ENCODE results near the gene MS4A6E.
"Not testable (repeated sequence)": the region's sequence is repeated elsewhere in the genome, so short reads cannot be mapped to it uniquely, and the experiment has no call there.

MS4A6E gene

GRCh38 chr11:60357771-60358170 is 30.7 kb downstream of the MS4A6E start:
- Histone ChIP-seq H3K9ac (ENCODE audit: low read depth in 1 of 2, low read length in 2 of 2) (no peak overlapping the region), H3K9me3 (ENCODE audit: control insufficient read depth in 1 of 2, low read length in 2 of 2) (peaks cover 4 to 20% of the 10 kb centered on the region in 2 donors), H3K27me3 (ENCODE audit: control insufficient read depth in 1 of 2, insufficient read depth in 2 of 2, low read length in 2 of 2) (no peaks in the 10 kb centered on the region), H3K36me3 (ENCODE audit: control insufficient read depth in 1 of 2, insufficient read depth in 2 of 2, low read length in 2 of 2) (no peaks in the 10 kb centered on the region), H3K4me3 (ENCODE audit: low read depth in 1 of 2, low read length in 2 of 2) (no peak overlapping the region), H3K27ac (ENCODE audit: low read depth, low read length) (no peak overlapping the region), H3K4me1 (ENCODE audit: control insufficient read depth in 1 of 2, insufficient read depth in 2 of 2, low read length in 2 of 2) (peaks cover 4% of the 10 kb centered on the region in 2 donors)

GRCh38 chr11:60360621-60361020 is 33.6 kb downstream of the MS4A6E start:
- Histone ChIP-seq H3K9ac (ENCODE audit: low read depth in 1 of 2, low read length in 2 of 2) (no peak overlapping the region), H3K27ac (ENCODE audit: low read depth, low read length) (no peak overlapping the region), H3K36me3 (ENCODE audit: control insufficient read depth in 1 of 2, insufficient read depth in 2 of 2, low read length in 2 of 2) (no peaks in the 10 kb centered on the region), H3K9me3 (ENCODE audit: control insufficient read depth in 1 of 2, low read length in 2 of 2) (peaks cover 4 to 14% of the 10 kb centered on the region in 2 donors), H3K4me3 (ENCODE audit: low read depth in 1 of 2, low read length in 2 of 2) (no peak overlapping the region), H3K27me3 (ENCODE audit: control insufficient read depth in 1 of 2, insufficient read depth in 2 of 2, low read length in 2 of 2) (no peaks in the 10 kb centered on the region), H3K4me1 (ENCODE audit: control insufficient read depth in 1 of 2, insufficient read depth in 2 of 2, low read length in 2 of 2) (no peaks in the 10 kb centered on the region)

GRCh38 chr11:60362241-60362640 is 35.2 kb downstream of the MS4A6E start:
- Histone ChIP-seq H3K4me3 (ENCODE audit: low read depth in 1 of 2, low read length in 2 of 2) (no peak overlapping the region), H3K9me3 (ENCODE audit: control insufficient read depth in 1 of 2, low read length in 2 of 2) (peaks cover 4 to 14% of the 10 kb centered on the region in 2 donors), H3K36me3 (ENCODE audit: control insufficient read depth in 1 of 2, insufficient read depth in 2 of 2, low read length in 2 of 2) (no peaks in the 10 kb centered on the region), H3K9ac (ENCODE audit: low read depth in 1 of 2, low read length in 2 of 2) (no peak overlapping the region), H3K4me1 (ENCODE audit: control insufficient read depth in 1 of 2, insufficient read depth in 2 of 2, low read length in 2 of 2) (no peaks in the 10 kb centered on the region), H3K27me3 (ENCODE audit: control insufficient read depth in 1 of 2, insufficient read depth in 2 of 2, low read length in 2 of 2) (no peaks in the 10 kb centered on the region), H3K27ac (ENCODE audit: low read depth, low read length) (no peak overlapping the region)

GRCh38 chr11:60363542-60364470 is 36.8 kb downstream of the MS4A6E start:
- no peak overlapping the region for H3K9ac ChIP-seq (ENCODE audit: low read depth in 1 of 2, low read length in 2 of 2)
- H3K4me1 ChIP-seq (ENCODE audit: control insufficient read depth in 1 of 2, insufficient read depth in 2 of 2, low read length in 2 of 2), result no peaks in the 10 kb centered on the region
- no peaks in the 10 kb centered on the region for H3K27me3 ChIP-seq (ENCODE audit: control insufficient read depth in 1 of 2, insufficient read depth in 2 of 2, low read length in 2 of 2)
- peaks cover 4 to 14% of the 10 kb centered on the region in 2 donors for H3K9me3 ChIP-seq (ENCODE audit: control insufficient read depth in 1 of 2, low read length in 2 of 2)
- H3K36me3 ChIP-seq (ENCODE audit: control insufficient read depth in 1 of 2, insufficient read depth in 2 of 2, low read length in 2 of 2), result no peaks in the 10 kb centered on the region
- no peak overlapping the region for H3K4me3 ChIP-seq (ENCODE audit: low read depth in 1 of 2, low read length in 2 of 2)
- no peak overlapping the region for H3K27ac ChIP-seq (ENCODE audit: low read depth, low read length)

GRCh38 chr11:60366262-60366904 is 39.3 kb downstream of the MS4A6E start:
- not testable (repeated sequence) for H3K9me3 ChIP-seq (ENCODE audit: control insufficient read depth in 1 of 2, low read length in 2 of 2); H3K27me3 ChIP-seq (ENCODE audit: control insufficient read depth in 1 of 2, insufficient read depth in 2 of 2, low read length in 2 of 2); H3K4me3 ChIP-seq (ENCODE audit: low read depth in 1 of 2, low read length in 2 of 2); H3K36me3 ChIP-seq (ENCODE audit: control insufficient read depth in 1 of 2, insufficient read depth in 2 of 2, low read length in 2 of 2); H3K27ac ChIP-seq (ENCODE audit: low read depth, low read length); H3K9ac ChIP-seq (ENCODE audit: low read depth in 1 of 2, low read length in 2 of 2)
- H3K4me1 ChIP-seq (ENCODE audit: control insufficient read depth in 1 of 2, insufficient read depth in 2 of 2, low read length in 2 of 2), result peaks cover 5 to 11% of the 10 kb centered on the region in 2 donors

GRCh38 chr11:60367009-60367408 is 40.0 kb downstream of the MS4A6E start:
- no peaks in the 10 kb centered on the region for H3K36me3 ChIP-seq (ENCODE audit: control insufficient read depth in 1 of 2, insufficient read depth in 2 of 2, low read length in 2 of 2)
- H3K4me1 ChIP-seq (ENCODE audit: control insufficient read depth in 1 of 2, insufficient read depth in 2 of 2, low read length in 2 of 2), result peaks cover 5 to 11% of the 10 kb centered on the region in 2 donors
- no peak overlapping the region for H3K27ac ChIP-seq (ENCODE audit: low read depth, low read length)
- H3K27me3 ChIP-seq (ENCODE audit: control insufficient read depth in 1 of 2, insufficient read depth in 2 of 2, low read length in 2 of 2), result no peaks in the 10 kb centered on the region
- H3K9me3 ChIP-seq (ENCODE audit: control insufficient read depth in 1 of 2, low read length in 2 of 2), result no peaks in the 10 kb centered on the region
- H3K9ac ChIP-seq (ENCODE audit: low read depth in 1 of 2, low read length in 2 of 2), result no peak overlapping the region
- H3K4me3 ChIP-seq (ENCODE audit: low read depth in 1 of 2, low read length in 2 of 2), result no peak overlapping the region

- no peak overlapping the region for H3K4me3 ChIP-seq (ENCODE audit: low read depth in 1 of 2, low read length in 2 of 2)
- H3K9ac ChIP-seq (ENCODE audit: low read depth in 1 of 2, low read length in 2 of 2), result no peak overlapping the region
- H3K9me3 ChIP-seq (ENCODE audit: control insufficient read depth in 1 of 2, low read length in 2 of 2), result no peaks in the 10 kb centered on the region
- H3K36me3 ChIP-seq (ENCODE audit: control insufficient read depth in 1 of 2, insufficient read depth in 2 of 2, low read length in 2 of 2), result no peaks in the 10 kb centered on the region
- H3K4me1 ChIP-seq (ENCODE audit: control insufficient read depth in 1 of 2, insufficient read depth in 2 of 2, low read length in 2 of 2), result peaks cover 5 to 11% of the 10 kb centered on the region in 2 donors
- no peak overlapping the region for H3K27ac ChIP-seq (ENCODE audit: low read depth, low read length)
- no peaks in the 10 kb centered on the region for H3K27me3 ChIP-seq (ENCODE audit: control insufficient read depth in 1 of 2, insufficient read depth in 2 of 2, low read length in 2 of 2)
Measured at GRCh38 chr11:60367896-60368295, 40.8 kb downstream of the MS4A6E start.

- no peaks in the 10 kb centered on the region for H3K9me3 ChIP-seq (ENCODE audit: control insufficient read depth in 1 of 2, low read length in 2 of 2)
- no peak overlapping the region for H3K9ac ChIP-seq (ENCODE audit: low read depth in 1 of 2, low read length in 2 of 2)
- no peak overlapping the region for H3K4me3 ChIP-seq (ENCODE audit: low read depth in 1 of 2, low read length in 2 of 2)
- H3K4me1 ChIP-seq (ENCODE audit: control insufficient read depth in 1 of 2, insufficient read depth in 2 of 2, low read length in 2 of 2), result peaks cover 5 to 11% of the 10 kb centered on the region in 2 donors
- no peaks in the 10 kb centered on the region for H3K36me3 ChIP-seq (ENCODE audit: control insufficient read depth in 1 of 2, insufficient read depth in 2 of 2, low read length in 2 of 2)
- no peak overlapping the region for H3K27ac ChIP-seq (ENCODE audit: low read depth, low read length)
- no peaks in the 10 kb centered on the region for H3K27me3 ChIP-seq (ENCODE audit: control insufficient read depth in 1 of 2, insufficient read depth in 2 of 2, low read length in 2 of 2)
Measured at GRCh38 chr11:60370252-60370810, 43.3 kb downstream of the MS4A6E start.

GRCh38 chr11:60370811-60371298 is 43.8 kb downstream of the MS4A6E start:
- Histone ChIP-seq H3K4me1 (ENCODE audit: control insufficient read depth in 1 of 2, insufficient read depth in 2 of 2, low read length in 2 of 2) (peaks cover 5 to 11% of the 10 kb centered on the region in 2 donors), H3K9ac (ENCODE audit: low read depth in 1 of 2, low read length in 2 of 2) (no peak overlapping the region), H3K36me3 (ENCODE audit: control insufficient read depth in 1 of 2, insufficient read depth in 2 of 2, low read length in 2 of 2) (no peaks in the 10 kb centered on the region), H3K4me3 (ENCODE audit: low read depth in 1 of 2, low read length in 2 of 2) (no peak overlapping the region), H3K9me3 (ENCODE audit: control insufficient read depth in 1 of 2, low read length in 2 of 2) (no peaks in the 10 kb centered on the region), H3K27me3 (ENCODE audit: control insufficient read depth in 1 of 2, insufficient read depth in 2 of 2, low read length in 2 of 2) (no peaks in the 10 kb centered on the region), H3K27ac (ENCODE audit: low read depth, low read length) (no peak overlapping the region)

GRCh38 chr11:60371386-60371785 is 44.3 kb downstream of the MS4A6E start:
- Histone ChIP-seq H3K4me1 (ENCODE audit: control insufficient read depth in 1 of 2, insufficient read depth in 2 of 2, low read length in 2 of 2) (peaks cover 5 to 11% of the 10 kb centered on the region in 2 donors), H3K27ac (ENCODE audit: low read depth, low read length) (peak overlapping the region; percentile 5), H3K9ac (ENCODE audit: low read depth in 1 of 2, low read length in 2 of 2) (no peak overlapping the region), H3K4me3 (ENCODE audit: low read depth in 1 of 2, low read length in 2 of 2) (no peak overlapping the region), H3K9me3 (ENCODE audit: control insufficient read depth in 1 of 2, low read length in 2 of 2) (no peaks in the 10 kb centered on the region), H3K27me3 (ENCODE audit: control insufficient read depth in 1 of 2, insufficient read depth in 2 of 2, low read length in 2 of 2) (no peaks in the 10 kb centered on the region), H3K36me3 (ENCODE audit: control insufficient read depth in 1 of 2, insufficient read depth in 2 of 2, low read length in 2 of 2) (no peaks in the 10 kb centered on the region)

All from duodenal mucosa (tissue), 2 donors.